DOHH2 (cell line): ENCODE data around the gene GLUL.

ENCODE experiments used
- H3F3A ChIP-seq: fragments of 200-600 bp; sonication (generic), shearing (Covaris generic); 2 replicates; pipeline ENCODE4 v1.6.0; 2016; ENCODE audit warnings: antibody characterized with exemption, mild to moderate bottlenecking; ENCODE audit not compliant: control insufficient read depth, insufficient read depth
- H3K27ac ChIP-seq: fragments of 200-600 bp; sonication (generic); 2 replicates; pipeline ENCODE4 v1.5.1; 2014; ENCODE audit warnings: low read depth, mild to moderate bottlenecking, low read length, moderate library complexity
- H3K27me3 ChIP-seq: fragments of 200-600 bp; sonication (generic); 2 replicates; pipeline ENCODE4 v1.6.1; 2014; ENCODE audit warnings: mild to moderate bottlenecking, low read length, mixed read lengths; ENCODE audit not compliant: control insufficient read depth
- H3K36me3 ChIP-seq: fragments of 200-600 bp; sonication (generic); 2 replicates; pipeline ENCODE4 v1.6.1; 2014; ENCODE audit warnings: mild to moderate bottlenecking, low read length, moderate library complexity, mixed read lengths; ENCODE audit not compliant: control insufficient read depth
- H3K4me1 ChIP-seq: fragments of 200-600 bp; sonication (generic); 2 replicates; pipeline ENCODE4 v1.6.1; 2014; ENCODE audit warnings: mild to moderate bottlenecking, low read length, mixed read lengths; ENCODE audit not compliant: control insufficient read depth
- H3K4me2 ChIP-seq: fragments of 200-600 bp; sonication (generic); 2 replicates; pipeline ENCODE4 v1.6.0; 2014; ENCODE audit warnings: mild to moderate bottlenecking, low read length, moderate library complexity
- H3K4me3 ChIP-seq: fragments of 200-600 bp; sonication (generic); 2 replicates; pipeline ENCODE4 v1.5.1; 2014; ENCODE audit warnings: mild to moderate bottlenecking, low read length, mixed read lengths
- H3K79me2 ChIP-seq: fragments of 200-600 bp; sonication (generic); 2 replicates; pipeline ENCODE4 v1.6.1; 2014; ENCODE audit warnings: mild to moderate bottlenecking, low read length, mixed read lengths; ENCODE audit not compliant: control insufficient read depth
- H3K9me2 ChIP-seq: fragments of 200-600 bp; sonication (generic); replicated peaks from 2 replicates; pipeline ENCODE4 v1.6.1; 2014; ENCODE audit warnings: mild to moderate bottlenecking, low read length, mixed read lengths; ENCODE audit not compliant: control insufficient read depth
- H3K9me3 ChIP-seq: fragments of 200-600 bp; sonication (generic); 2 replicates; pipeline ENCODE4 v1.6.1; 2014; ENCODE audit warnings: antibody characterized with exemption, low read length, mixed read lengths; ENCODE audit not compliant: control insufficient read depth, insufficient read depth
- H4K20me1 ChIP-seq: fragments of 200-600 bp; sonication (generic); 2 replicates; pipeline ENCODE4 v1.6.0; 2014; ENCODE audit warnings: low read depth, mild to moderate bottlenecking, antibody characterized with exemption, low read length, moderate library complexity; ENCODE audit not compliant: control insufficient read depth, insufficient read depth
- CTCF ChIP-seq: fragments of 200-600 bp; sonication (generic); IDR thresholded peaks from one replicate; pipeline ENCODE4 v1.5.1; 2014; ENCODE audit warnings: antibody characterized with exemption, mild to moderate bottlenecking, low read depth, low read length; ENCODE audit not compliant: poor library complexity, severe bottlenecking
- EZH2phosphoT487 ChIP-seq: fragments of 200-600 bp; sonication (generic); IDR thresholded peaks from 2 replicates; pipeline ENCODE4 v1.6.1; 2017; ENCODE audit warnings: borderline replicate concordance, mild to moderate bottlenecking, antibody characterized with exemption, low read length, moderate library complexity, mixed read lengths

GLUL gene

DNA sequence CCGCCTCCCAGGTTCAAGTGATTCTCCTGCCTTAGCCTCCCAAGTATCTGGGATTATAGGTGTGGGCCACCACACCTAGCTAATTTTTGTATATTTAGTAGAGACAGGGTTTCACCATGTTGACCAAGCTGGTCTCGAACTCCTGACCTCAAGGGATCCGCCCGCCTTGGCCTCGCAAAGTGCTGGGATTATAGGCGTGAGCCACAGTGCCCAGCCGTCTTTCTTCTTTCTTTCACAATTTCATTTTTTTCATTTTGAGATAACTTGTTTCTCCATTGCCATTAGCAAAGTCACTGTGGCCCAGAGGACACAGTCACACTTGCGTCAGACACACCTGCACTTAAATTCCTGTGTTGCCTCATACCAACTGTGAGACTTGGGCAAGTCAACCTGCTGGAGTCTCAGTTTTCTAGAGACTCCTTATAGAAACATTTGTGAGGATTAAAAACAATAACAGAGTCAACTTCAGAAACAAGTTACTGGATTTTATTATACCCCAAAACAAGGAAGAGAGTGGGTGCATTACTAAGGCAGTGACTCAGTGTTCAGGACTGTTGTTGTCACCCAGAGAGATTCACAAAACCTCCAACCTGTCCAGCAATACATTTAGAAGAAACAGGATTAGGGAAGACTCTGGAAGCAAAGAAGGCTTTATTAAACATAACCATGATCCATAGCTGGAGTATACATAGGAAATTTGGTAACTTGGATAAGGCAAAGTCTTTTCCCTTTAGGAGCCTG is 6.2 kb upstream of the GLUL start:
- TF ChIP-seq EZH2phosphoT487 = no peak
- TF ChIP-seq CTCF = no peak
- H3K9me3 ChIP-seq = no peaks in the 10 kb centered on the region
- H3K4me2 ChIP-seq = no peak overlapping the region
- H3F3A ChIP-seq = no peaks in the 10 kb centered on the region
- no peaks in the 10 kb centered on the region for H3K9me2 ChIP-seq
- no peaks in the 10 kb centered on the region for H3K79me2 ChIP-seq
- no peaks in the 10 kb centered on the region for H4K20me1 ChIP-seq
- H3K27ac ChIP-seq = no peak overlapping the region
- H3K27me3 ChIP-seq = peaks cover 29% of the 10 kb centered on the region
- no peak overlapping the region for H3K4me3 ChIP-seq
- H3K4me1 ChIP-seq = no peaks in the 10 kb centered on the region
- no peaks in the 10 kb centered on the region for H3K36me3 ChIP-seq

GRCh38 chr1:182395906-182396305 is 4.3 kb upstream of the GLUL start:
- H3K27me3 ChIP-seq = peaks cover 41% of the 10 kb centered on the region
- H3K27ac ChIP-seq = no peak overlapping the region
- H4K20me1 ChIP-seq = no peaks in the 10 kb centered on the region
- H3F3A ChIP-seq = no peaks in the 10 kb centered on the region
- H3K4me2 ChIP-seq = no peak overlapping the region
- H3K36me3 ChIP-seq = no peaks in the 10 kb centered on the region
- no peak for TF ChIP-seq EZH2phosphoT487
- TF ChIP-seq CTCF = no peak
- no peaks in the 10 kb centered on the region for H3K4me1 ChIP-seq
- no peaks in the 10 kb centered on the region for H3K9me3 ChIP-seq
- no peak overlapping the region for H3K4me3 ChIP-seq
- H3K9me2 ChIP-seq = no peaks in the 10 kb centered on the region
- no peaks in the 10 kb centered on the region for H3K79me2 ChIP-seq

GRCh38 chr1:182394055-182394775 is 2.6 kb upstream of the GLUL start:
- H3K36me3 ChIP-seq = no peaks in the 10 kb centered on the region
- H3K79me2 ChIP-seq = no peaks in the 10 kb centered on the region
- H3K27me3 ChIP-seq = peaks cover 57% of the 10 kb centered on the region
- H3K9me3 ChIP-seq = no peaks in the 10 kb centered on the region
- H3K4me2 ChIP-seq = no peak overlapping the region
- no peak overlapping the region for H3K4me3 ChIP-seq
- TF ChIP-seq EZH2phosphoT487 = no peak
- no peak for TF ChIP-seq CTCF
- H3F3A ChIP-seq = no peaks in the 10 kb centered on the region
- H3K27ac ChIP-seq = no peak overlapping the region
- no peaks in the 10 kb centered on the region for H3K4me1 ChIP-seq
- H3K9me2 ChIP-seq = no peaks in the 10 kb centered on the region
- no peaks in the 10 kb centered on the region for H4K20me1 ChIP-seq
